Heart left ventricle (tissue), 16 donors: ENCODE measurements around the gene SEMA4D. TPM values are rescaled to one million over a fixed set of nuclear protein-coding genes. Genes with fewer than 3 reads are reported as not detected.

Experiments used
- ATAC-seq, 4 donors: fragments of 200-7000 bp; cut with Tn5 transposase; one replicate each; pipeline ENCODE4 v1.9.1; 2020 to 2022; ENCODE audit warnings: moderate library complexity in 4 of 4, mild to moderate bottlenecking in 3 of 4, moderate number of reproducible peaks in 1 of 4
- DNase-seq, 5 donors: peaks; one replicate each; pipeline ENCODE4 v3.0.0-alpha.2; 2020
- H3K27ac ChIP-seq, 12 donors: fragments of 200-600 bp; sonication (generic) in 4 of 12; one replicate each; pipeline versions ENCODE4 v1.5.0 to v1.8.0; 2016 to 2022; ENCODE audit warnings: mild to moderate bottlenecking in 2 of 12
- H3K27me3 ChIP-seq, 9 donors: fragments of 200-600 bp; sonication (generic) in 2 of 9; one replicate each; pipeline versions ENCODE4 v1.5.1 to v1.8.0; 2016 to 2022; ENCODE audit warnings: mild to moderate bottlenecking in 3 of 9
- H3K36me3 ChIP-seq, 9 donors: fragments of 200-600 bp; sonication (generic) in 2 of 9; one replicate each; pipeline versions ENCODE4 v1.5.0 to v1.8.0; 2018 to 2022; ENCODE audit warnings: mild to moderate bottlenecking in 2 of 9
- H3K4me1 ChIP-seq, 12 donors: fragments of 200-600 bp; sonication (generic) in 4 of 12; one replicate each; pipeline versions ENCODE4 v1.5.0 to v1.8.0; 2016 to 2022; ENCODE audit warnings: mild to moderate bottlenecking in 3 of 12
- H3K4me3 ChIP-seq, 12 donors: fragments of 200-600 bp; sonication (generic) in 4 of 12; one replicate each; pipeline versions ENCODE4 v1.5.0 to v1.8.0; 2017 to 2022; ENCODE audit warnings: mild to moderate bottlenecking in 9 of 12, moderate library complexity in 4 of 12
- H3K9me3 ChIP-seq, 12 donors: fragments of 200-600 bp; sonication (generic) in 4 of 12; one replicate each; pipeline versions ENCODE4 v1.5.0 to v1.8.0; 2016 to 2022; ENCODE audit warnings: mild to moderate bottlenecking in 1 of 12
- CTCF ChIP-seq, 12 donors: fragments of 200-600 bp; sonication (generic) in 4 of 12; IDR thresholded peaks; one replicate each; pipeline versions ENCODE4 v1.5.0 to v1.8.0; 2018 to 2022; ENCODE audit warnings: antibody characterized with exemption in 12 of 12, mild to moderate bottlenecking in 5 of 12
- POLR2A ChIP-seq, 2 donors: fragments of 450-650 bp; IDR thresholded peaks; one replicate each; pipeline ENCODE4 v1.6.1; 2017; ENCODE audit warnings: antibody characterized with exemption in 2 of 2, mild to moderate bottlenecking in 2 of 2, moderate library complexity in 2 of 2
- whole genome bisulfite sequencing, 4 donors: extraction: QIAGEN DNeasy Blood & Tissue Kit in 2 of 4; methylation state at CpG; one replicate each; pipeline versions ENCODE4 v1.1.5 to v1.1.7; 2013 to 2018; 5-methylcytosine and 5-hydroxymethylcytosine counted together
- intact Hi-C, 10 donors: fragments of 100-400 bp; cut with DNase I; formaldehyde crosslinking; loops; one replicate each; pipeline versions ENCODE4 v1.11.1 to v1.14.2; 2022
- polyA plus RNA-seq, 2 donors: library from polyadenylated mRNA; stranded (reverse); fragments of 200-250 nt; gene quantifications; one replicate each; pipeline ENCODE4 v1.2.3, GENCODE V29; 2013
- total RNA-seq, 9 donors: library from RNA; depleted of rRNA in 2 of 9; stranded (reverse); fragments of >200 nt in 2 of 9; fragmentation: NEBNext Ultra II Directional in 3 of 9; extraction: Animal tissue kit (Norgen Biotek cat#: 25700) in 3 of 9; gene quantifications; one replicate each; pipeline versions ENCODE4 v1.1.0 to v1.2.4, GENCODE V29; 2016 to 2023
- donor health status: ischemic (EF 13 %, LVEDD 7.1; RV severe dilation, severe dysfunction).
- donor health status: healthy with polysubstance abuse.
- donor health status: DM: no; HTN: yes; CAD: no.
- donor health status: DM: no; HTN: no; CAD: no.
- donor health status: ischemic (EF 25% LVEDD 6.9; RV normal size, moderate dysfunction).
- donor health status: ischemic (EF 25% LVEDD 5.7; RV mildly dilated, moderate dysfunction).
- donor health status: healthy.
- donor health status: DM: yes; HTN: yes; CAD: no.
- donor health status: ischemic (EF 35%, LVEDD 5.7; RV mildly dilated, moderate dysfunction).
- donor health status: nonischemic (EF 11% LVEDD 7.7; RV severe dilation, severe dysfunction).
- donor health status: DM: yes; HTN: yes; CAD: no.
- donor health status: PGD.
- donor health status: ischemic (EF 29% LVEDD 5.4; RV normal size, mild dysfunction).
- donor health status: nonischemic (EF 23%, LVEDD 6.1; RV moderate dilation, normal function).

The SEMA4D gene
- total and polyA plus RNA-seq, 11 donors, result 4.0 to 59.8 (median 20.2) TPM

GRCh38 chr9:89477811-89478630 lies 19.9 kb downstream of the SEMA4D start:
- intact Hi-C loops, result no loop called here
- peak in 1 of 12 donors; percentile 9 for TF ChIP-seq CTCF (IDR thresholded peaks at IDR 0.05)
- TF ChIP-seq POLR2A (IDR thresholded peaks at IDR 0.05), result no peak
- Histone ChIP-seq H3K4me1 (peaks cover 0 to 69% (median 12%) of the 10 kb centered on the region in 12 donors), H3K9me3 (no peaks in the 10 kb centered on the region), H3K4me3 (peak overlapping the region in 1 of 12 donors; percentile 31), H3K27ac (peak overlapping the region in 2 of 12 donors; percentile 4 to 72), H3K36me3 (peaks cover 0 to 19% (median 0%) of the 10 kb centered on the region in 9 donors), H3K27me3 (no peaks in the 10 kb centered on the region)
- peak in 1 of 5 donors; percentile 51 for DNase-seq
- ATAC-seq, result peak in 3 of 4 donors; percentile 60 to 77 (median 66)
- WGBS, 4 donors, result 53 to 62% (median 57%) methylated on average over 9 of the region's 9 CpGs

GRCh38 chr9:89477384-89477783 lies 20.5 kb downstream of the SEMA4D start:
- DNase-seq (peak in 1 of 5 donors; percentile 31), ATAC-seq (no peak)
- H3K4me3 ChIP-seq, result peak overlapping the region in 1 of 12 donors; percentile 31
- H3K27me3 ChIP-seq, result no peaks in the 10 kb centered on the region
- no peaks in the 10 kb centered on the region for H3K9me3 ChIP-seq
- peak overlapping the region in 2 of 12 donors; percentile 4 to 72 for H3K27ac ChIP-seq
- H3K4me1 ChIP-seq, result peaks cover 0 to 63% (median 12%) of the 10 kb centered on the region in 12 donors
- peaks cover 0 to 19% (median 0%) of the 10 kb centered on the region in 9 donors for H3K36me3 ChIP-seq
- 71 to 82% (median 74%) methylated on average over 7 of the region's 7 CpGs for WGBS, 4 donors
- intact Hi-C loops, result no loop called here
- TF ChIP-seq POLR2A (IDR thresholded peaks at IDR 0.05), result no peak
- no peak for TF ChIP-seq CTCF (IDR thresholded peaks at IDR 0.05)

DNA sequence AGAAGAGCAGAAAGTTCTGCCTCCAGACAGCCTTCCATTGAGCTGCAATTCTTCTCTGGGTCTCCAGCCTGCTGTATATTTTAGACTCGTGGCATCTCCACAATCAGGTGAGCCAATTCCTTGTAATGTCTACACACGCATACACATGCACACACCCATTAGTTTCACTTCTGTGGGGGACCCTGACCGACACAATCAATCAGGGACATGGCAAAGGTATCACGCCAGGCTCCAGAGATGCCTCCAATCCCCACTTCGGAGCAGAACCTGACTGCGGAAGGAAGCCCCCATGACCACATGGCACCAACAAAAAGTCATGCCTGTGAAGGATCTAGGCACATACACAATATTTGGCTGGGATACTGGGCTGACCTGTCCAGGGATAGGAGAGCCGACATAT lies 21.4 kb downstream of the SEMA4D start:
- no peaks in the 10 kb centered on the region for H3K9me3 ChIP-seq
- no peak for TF ChIP-seq CTCF (IDR thresholded peaks at IDR 0.05)
- TF ChIP-seq POLR2A (IDR thresholded peaks at IDR 0.05), result no peak
- H3K27ac ChIP-seq, result peak overlapping the region in 1 of 12 donors; percentile 72
- WGBS, 4 donors, result 92 to 95% (median 93%) methylated on average over 7 of the region's 7 CpGs
- no peak for DNase-seq
- H3K36me3 ChIP-seq, result peaks cover 0 to 19% (median 0%) of the 10 kb centered on the region in 9 donors
- H3K4me3 ChIP-seq, result peak overlapping the region in 1 of 12 donors; percentile 31
- no peak for ATAC-seq
- intact Hi-C loops, result no loop called here
- no peaks in the 10 kb centered on the region for H3K27me3 ChIP-seq
- peaks cover 0 to 54% (median 12%) of the 10 kb centered on the region in 12 donors for H3K4me1 ChIP-seq

DNA sequence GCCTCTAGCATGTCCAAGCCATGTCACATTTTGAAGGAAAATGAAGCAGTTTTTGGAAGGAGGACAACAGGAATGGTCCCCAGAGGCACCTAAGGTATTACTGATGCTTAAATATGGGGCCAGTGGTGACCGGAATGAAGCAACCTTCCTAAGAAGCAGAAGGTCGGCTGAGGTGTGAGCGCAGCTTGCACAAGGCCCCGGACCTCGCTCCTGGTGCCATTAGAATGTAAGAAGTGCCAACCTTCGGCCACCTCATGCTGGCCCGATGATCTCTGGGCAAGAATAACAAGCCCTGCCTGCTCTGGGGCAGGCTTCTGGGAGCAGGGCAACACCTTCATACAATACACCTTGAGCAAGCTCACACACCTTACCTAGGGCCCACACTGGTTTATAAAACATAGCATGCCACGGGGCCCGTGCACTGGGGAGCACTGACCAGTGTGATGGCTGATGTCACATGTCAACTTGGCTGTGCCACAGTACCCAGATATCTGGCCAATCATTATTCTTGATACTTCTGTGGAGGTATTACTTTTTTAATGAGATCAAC lies 21.9 kb downstream of the SEMA4D start:
- no peak for TF ChIP-seq POLR2A (IDR thresholded peaks at IDR 0.05)
- no peak for TF ChIP-seq CTCF (IDR thresholded peaks at IDR 0.05)
- H3K9me3 ChIP-seq, result no peaks in the 10 kb centered on the region
- WGBS, 4 donors, result 95 to 98% (median 97%) methylated on average over 9 of the region's 9 CpGs
- no peaks in the 10 kb centered on the region for H3K27me3 ChIP-seq
- ATAC-seq (no peak), DNase-seq (no peak)
- intact Hi-C loops, result no loop called here
- no peak overlapping the region for H3K27ac ChIP-seq
- peaks cover 0 to 19% (median 0%) of the 10 kb centered on the region in 9 donors for H3K36me3 ChIP-seq
- H3K4me3 ChIP-seq, result no peak overlapping the region
- peaks cover 0 to 55% (median 12%) of the 10 kb centered on the region in 12 donors for H3K4me1 ChIP-seq
